HCT116 (cell line): ENCODE measurements around the gene KAZN. TPM values are rescaled to one million over a fixed set of nuclear protein-coding genes. Genes with fewer than 3 reads are reported as not detected.

Source experiments
- ATAC-seq: fragments of 200-7000 bp; cut with Tn5 transposase; 2 replicates; pipeline ENCODE4 v1.9.1; 2020; ENCODE audit warnings: mild to moderate bottlenecking, moderate library complexity
- BruUV-seq: library from RNA; stranded (reverse); fragments of 400-500 nt; replicated peaks from 2 replicates; lab custom pipeline; 2021; lab: Mats Ljungman, UMichigan
- CTCF ChIA-PET: fragments of 300-600 bp; sonication (Branson Sonifier 250); formaldehyde crosslinking; loops from one replicate; lab custom pipeline; 2021; ENCODE audit warnings: antibody characterized with exemption; lab: Charles Lee
- POLR2A ChIA-PET: fragments of 300-600, 350-600 bp; sonication (Branson Sonifier 250); formaldehyde crosslinking; loops from one replicate; lab custom pipeline; 2021; ENCODE audit warnings: antibody characterized with exemption; lab: Charles Lee
- RAD21 ChIA-PET, 2 experiments: fragments of 300-600 bp; sonication (Branson Sonifier 250); formaldehyde crosslinking; loops; one replicate each; lab custom pipeline; 2023; ENCODE audit warnings: low total read pairs in 2 of 2; ENCODE audit not compliant: uncharacterized antibody in 2 of 2, unreplicated experiment in 2 of 2, low non-redundant PET in 1 of 2; lab: Charles Lee
- DNase-seq: peaks from one replicate; pipeline ENCODE4 v3.0.0-alpha.2; 2010; ENCODE audit warnings: low read depth, low spot score
- H2AFZ ChIP-seq: fragments of 200-600 bp; shearing (Covaris generic), sonication (generic); 2 replicates; pipeline ENCODE4 v1.6.1; 2017; ENCODE audit warnings: low read depth, mixed run types, mixed read lengths, antibody characterized with exemption, low read length; ENCODE audit not compliant: poor library complexity, severe bottlenecking
- H3K27ac ChIP-seq: 2 replicates; pipeline ENCODE4 v1.5.1; 2012; ENCODE audit warnings: low read depth, low read length
- H3K27me3 ChIP-seq: fragments of 200-600 bp; sonication (generic); 2 replicates; pipeline ENCODE4 v1.6.1; 2016; ENCODE audit warnings: mixed run types, low read length, mixed read lengths; ENCODE audit not compliant: insufficient read depth
- H3K36me3 ChIP-seq, 2 experiments: fragments of 200-500 bp in 1 of 2; fragments of 200-600 bp in 1 of 2; sonication (Bioruptor generic) in 1 of 2; sonication (generic) in 1 of 2; 2 replicates each; pipeline versions ENCODE4 v1.5.1 to v1.6.1; 2014 to 2016; ENCODE audit warnings: low read length in 2 of 2, inconsistent platforms in 1 of 2, mixed read lengths in 1 of 2, mixed run types in 1 of 2; ENCODE audit not compliant: insufficient read depth in 2 of 2, control insufficient read depth in 1 of 2
- H3K4me1 ChIP-seq, 2 experiments: fragments of 200-600 bp in 1 of 2; sonication (generic) in 1 of 2; 2 replicates each; pipeline versions ENCODE4 v1.5.1 to v1.6.1; 2012 to 2017; ENCODE audit warnings: low read length in 2 of 2, inconsistent platforms in 1 of 2, mild to moderate bottlenecking in 1 of 2, mixed read lengths in 1 of 2, mixed run types in 1 of 2, moderate library complexity in 1 of 2; ENCODE audit not compliant: insufficient read depth in 2 of 2, control insufficient read depth in 1 of 2
- H3K4me2 ChIP-seq: fragments of 200-600 bp; sonication (generic); 2 replicates; pipeline ENCODE4 v1.6.1; 2017; ENCODE audit warnings: mixed run types, low read length, mixed read lengths
- H3K4me3 ChIP-seq, 2 experiments: fragments of 200-600 bp in 1 of 2; sonication (generic) in 1 of 2; replicated peaks in 1 of 2; 2 replicates each; pipeline ENCODE4 v1.5.1; 2011 to 2016; ENCODE audit warnings: low read length in 2 of 2, control low read depth in 1 of 2, low read depth in 1 of 2, mild to moderate bottlenecking in 1 of 2, mixed read lengths in 1 of 2, mixed run types in 1 of 2
- H3K79me2 ChIP-seq: fragments of 200-600 bp; sonication (generic); 2 replicates; pipeline ENCODE4 v1.6.1; 2017; ENCODE audit warnings: mild to moderate bottlenecking, mixed run types, low read length, moderate library complexity, mixed read lengths; ENCODE audit not compliant: insufficient read depth
- H3K9ac ChIP-seq: fragments of 200-600 bp; sonication (generic); 2 replicates; pipeline ENCODE4 v1.6.1; 2016; ENCODE audit warnings: low read length, mixed read lengths
- H3K9me2 ChIP-seq: fragments of 200-600 bp; sonication (generic), shearing (Covaris generic); 2 replicates; pipeline ENCODE4 v1.6.1; 2017; ENCODE audit warnings: mixed run types, mild to moderate bottlenecking, moderate library complexity; ENCODE audit not compliant: insufficient read depth
- H3K9me3 ChIP-seq, 2 experiments: fragments of 200-500 bp in 1 of 2; fragments of 200-600 bp in 1 of 2; sonication (Bioruptor generic) in 1 of 2; sonication (generic) in 1 of 2; 2 replicates each; pipeline ENCODE4 v1.6.1; 2014 to 2017; ENCODE audit warnings: low read length in 2 of 2, mixed read lengths in 2 of 2, inconsistent platforms in 1 of 2, low read depth in 1 of 2, mild to moderate bottlenecking in 1 of 2, mixed run types in 1 of 2, moderate library complexity in 1 of 2; ENCODE audit not compliant: control insufficient read depth in 1 of 2, insufficient read depth in 1 of 2
- H4K20me1 ChIP-seq: fragments of 200-600 bp; sonication (generic), shearing (Covaris generic); 2 replicates; pipeline ENCODE4 v1.6.1; 2017; ENCODE audit warnings: mixed run types, mild to moderate bottlenecking, moderate library complexity; ENCODE audit not compliant: insufficient read depth
- CEBPB ChIP-seq: IDR thresholded peaks from 2 replicates; pipeline ENCODE4 v1.6.1; 2012; ENCODE audit warnings: low read depth
- EGR1 ChIP-seq: IDR thresholded peaks from 2 replicates; pipeline ENCODE4 v1.6.1; 2012; ENCODE audit warnings: low read depth
- ELF1 ChIP-seq: IDR thresholded peaks from 2 replicates; pipeline ENCODE4 v1.6.1; 2012; ENCODE audit warnings: low read depth, borderline replicate concordance
- EZH2 ChIP-seq: fragments of 200-600 bp; sonication (generic); IDR thresholded peaks from 2 replicates; pipeline ENCODE4 v1.6.1; 2017; ENCODE audit warnings: antibody characterized with exemption, mixed run types
- EZH2phosphoT487 ChIP-seq: fragments of 200-600 bp; IDR thresholded peaks from 2 replicates; pipeline ENCODE4 v1.6.1; 2018; ENCODE audit warnings: antibody characterized with exemption, borderline replicate concordance
- FOSL1 ChIP-seq: IDR thresholded peaks from 2 replicates; pipeline ENCODE4 v1.6.1; 2012; ENCODE audit warnings: low read depth
- JUND ChIP-seq: IDR thresholded peaks from 2 replicates; pipeline ENCODE4 v1.6.1; 2012
- POLR2A ChIP-seq: IDR thresholded peaks from 2 replicates; pipeline ENCODE4 v1.7.0; 2011; ENCODE audit warnings: borderline replicate concordance; ENCODE audit not compliant: insufficient read depth, insufficient read length; ENCODE audit errors: extremely low read depth
- RAD21 ChIP-seq: IDR thresholded peaks from 2 replicates; pipeline ENCODE4 v1.6.1; 2012; ENCODE audit warnings: low read depth, mild to moderate bottlenecking
- SRF ChIP-seq: IDR thresholded peaks from 2 replicates; pipeline ENCODE4 v1.6.1; 2012; ENCODE audit warnings: low read depth
- YY1 ChIP-seq: IDR thresholded peaks from 2 replicates; pipeline ENCODE4 v1.6.1; 2011; ENCODE audit warnings: low read length, low read depth, moderate library complexity, mild to moderate bottlenecking; ENCODE audit not compliant: insufficient replicate concordance; ENCODE audit errors: extremely low read depth
- ZNF274 ChIP-seq: fragments of 200-500 bp; sonication (Bioruptor generic); IDR thresholded peaks from 2 replicates; pipeline ENCODE4 v1.6.1; 2014; ENCODE audit warnings: mild to moderate bottlenecking, low read depth, low read length, inconsistent platforms
- intact Hi-C: fragments of 100-400 bp; cut with micrococcal nuclease; formaldehyde crosslinking; loops from 2 replicates; pipeline ENCODE4 v1.10.0; 2022
- total RNA-seq: library from RNA; stranded (reverse); gene quantifications from one replicate; pipeline ENCODE4 v1.2.1, GENCODE V29; 2021; ENCODE audit not compliant: unreplicated experiment
- TF ChIP-seq, protein P1 (sequence below): IDR thresholded peaks from 2 replicates; pipeline ENCODE4 v1.6.1; 2011; ENCODE audit warnings: mild to moderate bottlenecking, low read length, moderate library complexity; ENCODE audit not compliant: insufficient replicate concordance; ENCODE audit errors: extremely low read depth
- TF ChIP-seq, protein P2 (sequence below): IDR thresholded peaks from 2 replicates; pipeline ENCODE4 v1.6.1; 2012
- TF ChIP-seq, protein P3 (sequence below): IDR thresholded peaks from 2 replicates; pipeline ENCODE4 v1.6.1; 2012; ENCODE audit warnings: low read depth
- TF ChIP-seq, protein P4 (sequence below), 3 experiments: fragments of 200-600 bp in 1 of 3; sonication (generic) in 1 of 3; IDR thresholded peaks in 2 of 3; conservative IDR thresholded peaks in 1 of 3; 2 replicates each; pipeline ENCODE4 v1.5.1; 2012 to 2017; ENCODE audit warnings: low read depth in 2 of 3, low read length in 2 of 3, antibody characterized with exemption in 1 of 3, borderline replicate concordance in 1 of 3, control low read depth in 1 of 3, mild to moderate bottlenecking in 1 of 3, mixed read lengths in 1 of 3, mixed run types in 1 of 3, moderate library complexity in 1 of 3; ENCODE audit not compliant: insufficient read depth in 1 of 3

The KAZN gene
- total RNA-seq, 1 experiment from 2014 or later = 13.4 TPM

DNA sequence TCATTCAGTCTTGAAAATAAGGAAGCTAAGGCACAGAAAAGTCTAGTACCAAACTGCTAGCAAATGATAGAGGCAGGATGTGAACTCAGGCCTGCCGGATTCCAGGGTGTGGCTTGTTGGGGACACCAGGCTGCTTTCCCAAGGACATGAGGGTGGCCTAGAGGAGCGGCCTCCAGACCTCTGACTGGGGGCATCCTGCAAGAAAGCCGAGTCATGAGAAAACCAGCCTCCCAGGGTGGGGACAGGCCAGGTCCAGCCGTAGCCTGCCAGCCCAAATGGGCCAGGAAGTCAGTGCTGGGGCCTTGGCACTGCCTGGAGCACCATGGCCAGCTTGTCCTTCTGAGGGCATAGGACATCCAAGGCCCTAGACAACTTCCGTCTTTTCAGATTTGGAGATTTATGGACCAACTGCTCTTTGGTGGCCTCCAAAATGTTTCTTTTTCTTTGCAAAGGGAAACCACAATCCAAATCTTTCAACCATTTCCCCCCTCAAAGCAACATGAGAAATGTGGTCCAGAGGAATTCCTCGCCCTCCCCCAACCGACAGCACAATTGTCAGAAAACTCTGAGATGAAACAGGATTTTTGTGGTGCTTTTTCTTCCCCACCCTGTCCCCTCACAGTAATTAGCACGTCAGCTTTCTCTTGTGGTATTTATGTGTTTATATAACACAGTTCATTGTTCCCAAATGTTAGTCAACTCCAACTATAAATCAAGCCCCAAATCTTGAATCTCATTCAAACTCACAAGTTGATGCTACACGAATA is 212.3 kb downstream of the KAZN start:
- H3K4me3 ChIP-seq = no peak overlapping the region
- H3K27me3 ChIP-seq = 0 out of 2 replicates have a peak, but pooled peaks cover 5% of the 10 kb centered on the region
- H3K79me2 ChIP-seq = no peaks in the 10 kb centered on the region
- no peak overlapping the region for H3K27ac ChIP-seq
- ChIA-PET RAD21 (no interaction called here), POLR2A (no interaction called here), CTCF (no interaction called here)
- intact Hi-C loops = no loop called here
- no peaks in the 10 kb centered on the region for H4K20me1 ChIP-seq
- no peak overlapping the region for H3K4me2 ChIP-seq
- H3K9me3 ChIP-seq = peaks cover 6 to 7% of the 10 kb centered on the region in 2 experiments; a peak in 2 of 4 replicates
- no TSS peak for BruUV-seq
- H3K9me2 ChIP-seq = no peaks in the 10 kb centered on the region
- H3K36me3 ChIP-seq = no peaks in the 10 kb centered on the region
- TF ChIP-seq YY1 (no peak), EGR1 (no peak), ELF1 (no peak), ZNF274 (no peak), RAD21 (no peak), CEBPB (no peak), FOSL1 (no peak), POLR2A (no peak), SRF (no peak), EZH2phosphoT487 (no peak), JUND (no peak), EZH2 (no peak)
- TF ChIP-seq, protein P1, sequence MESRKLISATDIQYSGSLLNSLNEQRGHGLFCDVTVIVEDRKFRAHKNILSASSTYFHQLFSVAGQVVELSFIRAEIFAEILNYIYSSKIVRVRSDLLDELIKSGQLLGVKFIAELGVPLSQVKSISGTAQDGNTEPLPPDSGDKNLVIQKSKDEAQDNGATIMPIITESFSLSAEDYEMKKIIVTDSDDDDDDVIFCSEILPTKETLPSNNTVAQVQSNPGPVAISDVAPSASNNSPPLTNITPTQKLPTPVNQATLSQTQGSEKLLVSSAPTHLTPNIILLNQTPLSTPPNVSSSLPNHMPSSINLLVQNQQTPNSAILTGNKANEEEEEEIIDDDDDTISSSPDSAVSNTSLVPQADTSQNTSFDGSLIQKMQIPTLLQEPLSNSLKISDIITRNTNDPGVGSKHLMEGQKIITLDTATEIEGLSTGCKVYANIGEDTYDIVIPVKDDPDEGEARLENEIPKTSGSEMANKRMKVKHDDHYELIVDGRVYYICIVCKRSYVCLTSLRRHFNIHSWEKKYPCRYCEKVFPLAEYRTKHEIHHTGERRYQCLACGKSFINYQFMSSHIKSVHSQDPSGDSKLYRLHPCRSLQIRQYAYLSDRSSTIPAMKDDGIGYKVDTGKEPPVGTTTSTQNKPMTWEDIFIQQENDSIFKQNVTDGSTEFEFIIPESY = no peak
- TF ChIP-seq, protein P2, sequence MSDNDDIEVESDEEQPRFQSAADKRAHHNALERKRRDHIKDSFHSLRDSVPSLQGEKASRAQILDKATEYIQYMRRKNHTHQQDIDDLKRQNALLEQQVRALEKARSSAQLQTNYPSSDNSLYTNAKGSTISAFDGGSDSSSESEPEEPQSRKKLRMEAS = no peak
- TF ChIP-seq, protein P3, sequence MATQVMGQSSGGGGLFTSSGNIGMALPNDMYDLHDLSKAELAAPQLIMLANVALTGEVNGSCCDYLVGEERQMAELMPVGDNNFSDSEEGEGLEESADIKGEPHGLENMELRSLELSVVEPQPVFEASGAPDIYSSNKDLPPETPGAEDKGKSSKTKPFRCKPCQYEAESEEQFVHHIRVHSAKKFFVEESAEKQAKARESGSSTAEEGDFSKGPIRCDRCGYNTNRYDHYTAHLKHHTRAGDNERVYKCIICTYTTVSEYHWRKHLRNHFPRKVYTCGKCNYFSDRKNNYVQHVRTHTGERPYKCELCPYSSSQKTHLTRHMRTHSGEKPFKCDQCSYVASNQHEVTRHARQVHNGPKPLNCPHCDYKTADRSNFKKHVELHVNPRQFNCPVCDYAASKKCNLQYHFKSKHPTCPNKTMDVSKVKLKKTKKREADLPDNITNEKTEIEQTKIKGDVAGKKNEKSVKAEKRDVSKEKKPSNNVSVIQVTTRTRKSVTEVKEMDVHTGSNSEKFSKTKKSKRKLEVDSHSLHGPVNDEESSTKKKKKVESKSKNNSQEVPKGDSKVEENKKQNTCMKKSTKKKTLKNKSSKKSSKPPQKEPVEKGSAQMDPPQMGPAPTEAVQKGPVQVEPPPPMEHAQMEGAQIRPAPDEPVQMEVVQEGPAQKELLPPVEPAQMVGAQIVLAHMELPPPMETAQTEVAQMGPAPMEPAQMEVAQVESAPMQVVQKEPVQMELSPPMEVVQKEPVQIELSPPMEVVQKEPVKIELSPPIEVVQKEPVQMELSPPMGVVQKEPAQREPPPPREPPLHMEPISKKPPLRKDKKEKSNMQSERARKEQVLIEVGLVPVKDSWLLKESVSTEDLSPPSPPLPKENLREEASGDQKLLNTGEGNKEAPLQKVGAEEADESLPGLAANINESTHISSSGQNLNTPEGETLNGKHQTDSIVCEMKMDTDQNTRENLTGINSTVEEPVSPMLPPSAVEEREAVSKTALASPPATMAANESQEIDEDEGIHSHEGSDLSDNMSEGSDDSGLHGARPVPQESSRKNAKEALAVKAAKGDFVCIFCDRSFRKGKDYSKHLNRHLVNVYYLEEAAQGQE = no peak
- TF ChIP-seq, protein P4, sequence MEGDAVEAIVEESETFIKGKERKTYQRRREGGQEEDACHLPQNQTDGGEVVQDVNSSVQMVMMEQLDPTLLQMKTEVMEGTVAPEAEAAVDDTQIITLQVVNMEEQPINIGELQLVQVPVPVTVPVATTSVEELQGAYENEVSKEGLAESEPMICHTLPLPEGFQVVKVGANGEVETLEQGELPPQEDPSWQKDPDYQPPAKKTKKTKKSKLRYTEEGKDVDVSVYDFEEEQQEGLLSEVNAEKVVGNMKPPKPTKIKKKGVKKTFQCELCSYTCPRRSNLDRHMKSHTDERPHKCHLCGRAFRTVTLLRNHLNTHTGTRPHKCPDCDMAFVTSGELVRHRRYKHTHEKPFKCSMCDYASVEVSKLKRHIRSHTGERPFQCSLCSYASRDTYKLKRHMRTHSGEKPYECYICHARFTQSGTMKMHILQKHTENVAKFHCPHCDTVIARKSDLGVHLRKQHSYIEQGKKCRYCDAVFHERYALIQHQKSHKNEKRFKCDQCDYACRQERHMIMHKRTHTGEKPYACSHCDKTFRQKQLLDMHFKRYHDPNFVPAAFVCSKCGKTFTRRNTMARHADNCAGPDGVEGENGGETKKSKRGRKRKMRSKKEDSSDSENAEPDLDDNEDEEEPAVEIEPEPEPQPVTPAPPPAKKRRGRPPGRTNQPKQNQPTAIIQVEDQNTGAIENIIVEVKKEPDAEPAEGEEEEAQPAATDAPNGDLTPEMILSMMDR (IDR thresholded peaks at IDR 0.05 in 2 of 3, conservative IDR thresholded peaks at IDR 0.05 in 1 of 3; ENCODE audit: borderline replicate concordance in 1 of 3, insufficient read depth in 1 of 3, low read depth in 2 of 3, low read length in 2 of 3) = no peak
- DNase-seq = no peak
- ATAC-seq = no peak
- no peak overlapping the region for H3K9ac ChIP-seq
- H2AFZ ChIP-seq = no peak overlapping the region
- no peaks in the 10 kb centered on the region for H3K4me1 ChIP-seq
